HG03439 (cell line): Measurements from ENCODE around the gene NDUFV3.
"Not testable (repeated sequence)": the region's sequence is repeated elsewhere in the genome, so short reads cannot be mapped to it uniquely, and the experiment has no call there.

Experiments used
- ATAC-seq: cut with Tn5 transposase; IDR thresholded peaks from one replicate; pipeline ENCODE4 v1.9.1; 2021; ENCODE audit warnings: mild to moderate bottlenecking, moderate library complexity; ENCODE audit not compliant: unreplicated experiment

NDUFV3 gene

GRCh38 chr21:42892931-42893755 is at the start of gene NDUFV3:
NDUFV3 (plus strand) TSS chr21:42893309; CDS start chr21:42893334, 25 bp downstream.
- peak; percentile 87 for ATAC-seq

DNA sequence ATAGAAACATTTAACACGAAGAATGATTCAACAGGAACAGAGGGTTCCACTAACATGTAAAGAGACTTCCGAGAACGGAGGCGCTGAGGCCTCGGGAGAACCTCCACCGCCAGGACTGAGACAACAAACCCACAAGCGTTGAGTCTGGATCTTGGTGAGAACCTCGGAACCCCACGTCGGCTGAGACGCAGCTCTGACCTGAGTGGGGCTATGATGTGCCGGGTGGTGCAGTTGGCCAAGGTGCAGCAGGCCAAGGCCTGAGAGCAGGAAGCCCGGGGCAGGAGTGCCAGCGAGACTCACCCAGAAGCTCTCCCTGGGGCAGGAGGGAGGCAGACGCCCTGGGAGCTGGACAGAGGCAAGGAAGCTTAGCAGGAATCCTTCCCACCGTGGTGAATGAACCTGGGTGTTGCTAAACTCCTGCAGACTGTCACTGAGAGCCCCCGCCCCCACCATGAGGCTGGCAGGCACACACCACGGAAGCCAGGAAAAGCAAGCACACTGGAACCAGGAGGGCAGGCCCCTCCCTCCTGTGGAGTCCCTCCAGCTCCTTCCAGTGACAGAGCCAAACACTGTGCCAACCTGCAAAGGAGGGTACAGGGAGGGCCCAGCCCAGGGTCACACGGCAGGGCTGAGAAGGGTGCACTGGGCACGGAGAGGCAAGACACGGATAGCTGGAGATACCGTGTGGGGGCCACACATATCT is 48.5 kb upstream of the NDUFV3 start:
- ATAC-seq: no peak

GRCh38 chr21:42845296-42845965 is 47.7 kb upstream of the NDUFV3 start:
- no peak for ATAC-seq

DNA sequence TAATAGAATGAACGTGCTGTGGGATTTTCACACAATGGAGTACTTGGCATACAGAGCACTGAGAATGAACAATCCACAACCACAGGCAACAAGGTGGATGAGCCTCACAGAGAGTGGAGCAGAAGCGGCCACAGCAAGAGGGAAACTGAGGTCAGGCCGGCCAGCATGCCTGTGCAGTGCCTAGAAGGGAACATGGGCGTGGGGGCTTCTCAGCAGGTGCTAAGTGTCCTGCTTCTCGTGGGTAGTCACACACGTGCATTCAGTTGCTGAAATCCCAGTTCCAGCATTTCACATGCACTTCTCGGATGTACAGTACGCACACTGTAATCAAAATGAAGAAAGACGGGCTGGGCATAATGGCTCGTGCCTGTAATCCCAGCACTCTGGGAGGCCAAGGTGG is 46.9 kb upstream of the NDUFV3 start:
- no peak for ATAC-seq

DNA sequence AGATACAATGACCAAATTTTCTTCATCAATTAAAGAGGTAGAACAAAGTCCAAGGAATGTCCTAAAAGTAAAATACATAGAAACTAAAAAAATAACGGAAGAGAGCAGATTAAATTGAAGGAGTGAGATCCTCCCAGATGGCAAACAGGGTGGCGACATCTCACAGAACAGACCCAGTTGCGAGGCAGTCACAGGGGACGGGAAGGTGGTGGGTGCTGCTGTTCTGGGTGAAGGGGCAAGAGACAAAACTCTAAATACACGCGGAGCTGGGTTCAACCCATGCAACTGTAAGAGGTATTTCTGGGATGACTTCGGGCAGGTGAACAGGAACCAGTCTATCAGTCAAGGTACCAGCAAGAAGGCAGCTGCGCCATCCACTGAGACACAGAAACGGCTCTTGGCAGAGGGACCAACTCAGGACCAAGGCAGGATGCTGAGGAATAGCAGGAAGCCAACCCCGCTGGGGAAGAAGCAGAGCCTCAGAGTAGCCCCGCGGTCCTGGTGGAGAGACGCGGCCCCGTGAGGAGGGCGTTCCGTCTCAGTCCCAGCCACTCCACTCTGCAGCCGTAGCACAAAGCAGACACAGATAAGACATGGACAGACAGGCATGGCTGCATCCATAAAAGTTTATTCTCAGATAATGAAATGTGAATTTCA is 45.9 kb upstream of the NDUFV3 start:
- no peak for ATAC-seq

- ATAC-seq: no peak
Observed at GRCh38 chr21:42847726-42848125, 45.4 kb upstream of the NDUFV3 start.

DNA sequence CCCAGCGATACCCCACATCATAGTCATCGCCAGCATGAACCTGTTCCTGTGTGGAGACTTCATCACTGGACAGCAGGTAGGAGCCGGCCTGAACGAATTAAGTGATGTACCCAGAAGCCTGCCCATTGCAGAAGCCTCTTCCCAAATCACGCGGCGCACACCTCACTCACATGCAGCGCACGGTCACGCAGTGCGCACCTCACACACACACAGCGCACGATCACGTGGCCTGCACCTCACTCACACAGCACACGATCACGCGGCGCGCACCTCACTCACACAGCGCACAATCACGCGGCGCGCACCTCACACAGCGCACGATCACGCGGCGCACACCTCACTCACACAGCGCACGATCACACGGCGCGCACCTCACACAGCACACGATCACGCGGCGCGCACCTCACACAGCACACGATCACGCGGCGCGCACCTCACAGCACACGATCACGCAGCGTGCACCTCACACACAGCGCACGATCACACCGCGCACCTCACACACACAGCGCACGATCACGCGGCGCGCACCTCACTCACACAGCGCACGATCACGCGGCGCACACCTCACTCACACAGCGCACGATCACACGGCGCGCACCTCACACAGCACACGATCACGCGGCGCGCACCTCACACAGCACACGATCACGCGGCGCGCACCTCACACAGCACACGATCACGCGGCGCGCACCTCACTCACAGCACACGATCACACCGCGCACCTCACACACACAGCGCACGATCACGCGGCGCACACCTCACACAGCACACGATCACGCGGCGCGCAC is 44.8 kb upstream of the NDUFV3 start:
- not testable (repeated sequence) for ATAC-seq

- no peak for ATAC-seq
Observed at GRCh38 chr21:42848932-42849758, 44.0 kb upstream of the NDUFV3 start.

GRCh38 chr21:42849759-42850412 is 43.2 kb upstream of the NDUFV3 start:
- no peak for ATAC-seq

DNA sequence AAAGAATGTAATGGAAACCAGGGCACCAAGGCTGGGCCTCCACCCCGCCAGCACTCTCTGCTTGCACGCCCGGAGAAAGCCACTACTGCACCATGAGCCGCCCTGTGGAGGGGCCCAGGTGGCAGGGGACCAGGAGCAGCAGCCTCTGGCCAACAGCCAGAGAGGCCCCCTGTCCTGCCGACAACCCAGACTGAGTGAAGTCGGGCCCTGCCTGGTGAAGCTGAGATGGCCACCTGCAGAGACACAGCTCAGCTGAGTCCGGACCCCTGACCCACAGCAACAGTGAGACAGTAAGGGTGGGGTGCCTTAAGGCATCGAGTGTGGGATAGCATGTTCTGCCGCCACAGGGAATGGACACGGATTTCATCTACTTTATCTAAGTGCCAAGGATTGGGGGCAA is 42.6 kb upstream of the NDUFV3 start:
- ATAC-seq: no peak

- no peak for ATAC-seq
Observed at GRCh38 chr21:42850866-42851391, 42.2 kb upstream of the NDUFV3 start.

GRCh38 chr21:42851812-42852665 is 41.1 kb upstream of the NDUFV3 start:
- ATAC-seq: no peak

GRCh38 chr21:42852925-42853570 is 40.1 kb upstream of the NDUFV3 start:
- ATAC-seq: no peak

- ATAC-seq: no peak
Observed at GRCh38 chr21:42853621-42854020, 39.5 kb upstream of the NDUFV3 start.

DNA sequence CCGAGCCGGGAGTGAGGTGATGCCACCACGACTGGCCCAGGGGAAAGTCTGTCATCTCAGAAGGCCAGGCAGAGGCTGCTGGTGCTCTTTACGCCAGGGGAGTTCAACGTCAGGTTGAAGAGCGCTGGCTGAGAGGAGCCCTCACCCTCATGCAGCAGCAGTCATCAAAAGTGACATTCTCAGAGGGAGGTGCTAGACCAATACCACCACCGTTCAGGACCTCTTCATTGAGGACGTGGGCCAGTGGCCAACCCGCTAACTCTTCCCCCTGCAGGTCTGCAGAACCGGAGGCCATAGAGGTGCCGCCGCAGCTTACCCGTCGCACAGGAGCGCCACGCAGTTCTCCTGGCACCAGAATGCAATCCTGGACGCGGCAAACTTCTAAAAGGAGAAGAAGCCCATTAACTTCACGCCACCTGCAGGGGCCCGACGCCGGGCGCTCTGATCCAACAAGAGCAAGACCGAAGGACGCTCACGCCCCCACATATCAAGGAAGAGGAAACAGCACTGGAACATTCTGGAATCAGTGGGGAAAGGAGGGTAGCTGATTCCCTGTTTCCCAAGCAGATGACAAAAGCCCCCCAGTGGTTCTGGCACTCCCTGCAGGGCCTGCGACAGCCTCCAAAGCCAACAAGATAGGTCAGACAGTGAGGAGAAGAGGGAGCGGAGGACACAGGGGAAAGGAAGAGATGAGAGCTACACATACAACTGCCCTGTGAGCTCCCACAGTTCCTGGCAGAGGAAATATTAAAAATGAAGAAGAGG is 38.7 kb upstream of the NDUFV3 start:
- no peak for ATAC-seq

DNA sequence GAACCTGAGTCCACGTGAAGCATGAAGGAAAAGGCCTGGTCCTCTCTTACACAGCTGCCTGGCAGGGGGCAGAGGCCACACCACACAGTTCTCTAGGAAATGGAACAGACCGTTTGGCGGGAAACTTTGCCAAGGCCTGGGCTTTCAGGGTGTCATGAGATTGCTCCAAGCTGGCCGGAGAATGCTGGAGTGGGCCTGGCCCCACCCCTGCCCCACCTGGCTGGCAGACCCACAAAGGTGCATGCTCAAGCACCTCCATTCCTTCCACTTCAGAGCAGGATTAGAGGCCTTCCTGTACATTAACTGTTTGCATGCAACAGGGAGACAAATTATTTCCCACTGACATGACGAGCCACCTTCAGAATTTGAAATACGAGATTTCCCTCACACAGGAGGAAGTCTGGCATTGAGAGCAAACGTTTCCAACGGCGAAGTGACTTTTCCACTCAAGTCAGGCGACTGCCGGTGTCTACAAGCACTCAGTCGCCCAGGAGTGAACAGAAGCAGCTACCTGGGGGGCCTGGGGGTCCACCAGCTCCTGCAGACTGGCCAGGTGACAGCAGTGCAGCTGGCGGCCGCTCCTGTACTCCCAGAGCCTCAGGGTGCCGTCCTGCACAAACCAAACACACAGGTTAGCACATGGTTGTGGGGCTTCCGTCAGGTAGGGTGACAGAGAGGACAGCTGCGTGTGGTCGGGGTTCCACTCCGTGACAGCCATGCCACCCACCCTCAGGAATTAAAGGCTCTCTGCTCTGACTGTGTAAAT is 37.8 kb upstream of the NDUFV3 start:
- ATAC-seq: no peak
